GM06990 (cell line): ENCODE results near the gene PDE5A.

Source experiments
- DNase-seq: peaks from one replicate; pipeline ENCODE4 v3.0.0-alpha.2; 2011; ENCODE audit not compliant: insufficient read length; ENCODE audit errors: extremely low read depth
- H3K27me3 ChIP-seq: replicated peaks from 2 replicates; pipeline ENCODE4 v1.6.0; 2011; ENCODE audit warnings: low read length; ENCODE audit not compliant: control insufficient read depth, insufficient read depth
- H3K36me3 ChIP-seq: 2 replicates; pipeline ENCODE4 v1.5.1; 2011; ENCODE audit warnings: low read length; ENCODE audit not compliant: control insufficient read depth, insufficient read depth
- H3K4me3 ChIP-seq: replicated peaks from 2 replicates; pipeline ENCODE4 v1.5.1; 2011; ENCODE audit warnings: low read depth, mild to moderate bottlenecking, control low read depth, low read length
- CTCF ChIP-seq: IDR thresholded peaks from 2 replicates; pipeline ENCODE4 v1.5.1; 2011; ENCODE audit warnings: low read length, control low read depth, mild to moderate bottlenecking, inconsistent platforms; ENCODE audit not compliant: insufficient read depth, poor library complexity, severe bottlenecking

Gene PDE5A

GRCh38 chr4:119579823-119580222, 48.8 kb downstream of the PDE5A start:
- Histone ChIP-seq H3K36me3 (no peaks in the 10 kb centered on the region), H3K27me3 (no peaks in the 10 kb centered on the region), H3K4me3 (no peak overlapping the region)
- TF ChIP-seq CTCF, result no peak
- DNase-seq, result no peak

GRCh38 chr4:119570401-119570800, 58.2 kb downstream of the PDE5A start:
- no peak overlapping the region for H3K4me3 ChIP-seq
- no peaks in the 10 kb centered on the region for H3K27me3 ChIP-seq
- no peak for TF ChIP-seq CTCF
- H3K36me3 ChIP-seq, result no peaks in the 10 kb centered on the region
- no peak for DNase-seq

- no peak for TF ChIP-seq CTCF
- H3K4me3 ChIP-seq, result no peak overlapping the region
- H3K36me3 ChIP-seq, result no peaks in the 10 kb centered on the region
- H3K27me3 ChIP-seq, result no peaks in the 10 kb centered on the region
- DNase-seq, result no peak
Observed at GRCh38 chr4:119564106-119564505, 64.5 kb downstream of the PDE5A start.

GRCh38 chr4:119559044-119559647, 69.5 kb downstream of the PDE5A start:
- Histone ChIP-seq H3K27me3 (no peaks in the 10 kb centered on the region), H3K4me3 (no peak overlapping the region), H3K36me3 (no peaks in the 10 kb centered on the region)
- no peak for DNase-seq
- peak; percentile 36 for TF ChIP-seq CTCF

- no peak overlapping the region for H3K4me3 ChIP-seq
- DNase-seq, result no peak
- H3K36me3 ChIP-seq, result no peaks in the 10 kb centered on the region
- TF ChIP-seq CTCF, result no peak
- no peaks in the 10 kb centered on the region for H3K27me3 ChIP-seq
Observed at GRCh38 chr4:119550857-119551532, 77.6 kb downstream of the PDE5A start.
